ENCODE data around the gene CDCP1. TPM values are rescaled to one million over a fixed set of nuclear protein-coding genes. Genes with fewer than 3 reads are reported as not detected.

Gene CDCP1
- total RNA-seq, 1 donor from 2014 or later = not detected

- Mint-ChIP-seq H3K36me3 (ENCODE audit: low read depth) (no peaks in the 10 kb centered on the region), H3K27me3 (ENCODE audit: low read depth) (no peaks in the 10 kb centered on the region), H3K9me3 (no peaks in the 10 kb centered on the region), H3K27ac (ENCODE audit: unreplicated experiment) (no peak overlapping the region), H3K4me1 (peaks cover 5% of the 10 kb centered on the region), H3K4me3 (no peak overlapping the region)
- no peak for DNase-seq (ENCODE audit: low read depth, low spot score)
- no peak for TF ChIP-seq CTCF (conservative IDR thresholded peaks at IDR 0.05)
Observed at GRCh38 chr3:45183872-45184262, 37.7 kb upstream of the CDCP1 start.

- no peak for DNase-seq (ENCODE audit: low read depth, low spot score)
- H3K4me1 Mint-ChIP-seq = peaks cover 5% of the 10 kb centered on the region
- no peak overlapping the region for H3K4me3 Mint-ChIP-seq
- no peak for TF ChIP-seq CTCF (conservative IDR thresholded peaks at IDR 0.05)
- H3K9me3 Mint-ChIP-seq = no peaks in the 10 kb centered on the region
- peak overlapping the region; percentile 19 for H3K27ac Mint-ChIP-seq (ENCODE audit: unreplicated experiment)
- no peaks in the 10 kb centered on the region for H3K36me3 Mint-ChIP-seq (ENCODE audit: low read depth)
- no peaks in the 10 kb centered on the region for H3K27me3 Mint-ChIP-seq (ENCODE audit: low read depth)
Observed at GRCh38 chr3:45182915-45183871, 37.0 kb upstream of the CDCP1 start.

DNA sequence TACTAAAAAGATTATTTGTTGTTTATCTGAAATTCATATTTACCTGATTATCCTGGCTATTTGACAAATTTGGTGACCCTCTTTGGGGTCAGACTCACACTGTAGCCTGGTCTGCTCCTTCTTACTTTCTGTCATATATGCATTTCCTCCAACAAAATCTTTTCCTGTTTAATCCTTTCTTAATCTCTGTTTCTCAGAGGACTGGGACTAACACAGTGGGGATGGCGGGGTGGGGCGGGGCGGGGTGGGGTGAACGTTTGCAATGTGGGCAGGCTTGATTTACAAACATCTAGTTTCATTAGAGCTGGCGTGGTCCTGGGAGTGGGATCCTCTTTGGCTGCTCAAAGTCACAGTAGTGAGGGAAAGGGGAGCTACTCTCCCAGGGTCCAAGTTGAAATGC is 35.3 kb upstream of the CDCP1 start:
- H3K36me3 Mint-ChIP-seq (ENCODE audit: low read depth) = no peaks in the 10 kb centered on the region
- H3K4me1 Mint-ChIP-seq = peaks cover 5% of the 10 kb centered on the region
- DNase-seq (ENCODE audit: low read depth, low spot score) = no peak
- H3K27ac Mint-ChIP-seq (ENCODE audit: unreplicated experiment) = no peak overlapping the region
- H3K27me3 Mint-ChIP-seq (ENCODE audit: low read depth) = no peaks in the 10 kb centered on the region
- H3K9me3 Mint-ChIP-seq = no peaks in the 10 kb centered on the region
- no peak for TF ChIP-seq CTCF (conservative IDR thresholded peaks at IDR 0.05)
- H3K4me3 Mint-ChIP-seq = no peak overlapping the region

- TF ChIP-seq CTCF (conservative IDR thresholded peaks at IDR 0.05) = no peak
Observed at GRCh38 chr3:45180899-45181298, 34.7 kb upstream of the CDCP1 start.

DNA sequence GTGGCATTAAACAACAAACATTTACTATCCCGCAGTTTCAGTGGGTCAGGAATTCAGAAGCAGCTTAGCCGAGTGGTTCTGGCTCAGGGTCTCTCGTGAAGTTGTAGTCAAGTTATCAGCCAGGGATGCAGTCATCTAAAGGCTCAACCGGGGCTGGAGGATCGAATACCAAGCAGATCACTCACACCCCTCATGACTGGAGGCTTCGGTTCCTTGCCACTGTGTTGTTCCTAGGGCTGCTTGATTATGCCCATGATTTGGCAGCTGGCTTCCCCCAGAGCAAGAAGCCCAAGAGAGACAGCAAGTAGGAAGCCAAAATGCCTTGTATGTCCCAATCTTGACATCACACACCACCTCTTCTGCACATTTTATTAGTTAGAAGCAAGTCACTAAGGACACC is 33.9 kb upstream of the CDCP1 start:
- TF ChIP-seq CTCF (conservative IDR thresholded peaks at IDR 0.05) = no peak
- H3K36me3 Mint-ChIP-seq (ENCODE audit: low read depth) = no peaks in the 10 kb centered on the region
- DNase-seq (ENCODE audit: low read depth, low spot score) = no peak
- no peaks in the 10 kb centered on the region for H3K9me3 Mint-ChIP-seq
- H3K4me1 Mint-ChIP-seq = peaks cover 5% of the 10 kb centered on the region
- H3K27ac Mint-ChIP-seq (ENCODE audit: unreplicated experiment) = no peak overlapping the region
- no peak overlapping the region for H3K4me3 Mint-ChIP-seq
- H3K27me3 Mint-ChIP-seq (ENCODE audit: low read depth) = no peaks in the 10 kb centered on the region

More at GRCh38 chr3:45180899-45181298, 34.7 kb upstream of the CDCP1 start:
- Mint-ChIP-seq H3K9me3 (no peaks in the 10 kb centered on the region), H3K27me3 (ENCODE audit: low read depth) (no peaks in the 10 kb centered on the region), H3K27ac (ENCODE audit: unreplicated experiment) (no peak overlapping the region), H3K4me3 (no peak overlapping the region), H3K36me3 (ENCODE audit: low read depth) (no peaks in the 10 kb centered on the region), H3K4me1 (peaks cover 5% of the 10 kb centered on the region)
- no peak for DNase-seq (ENCODE audit: low read depth, low spot score)

All from neural crest cell (in vitro differentiated cells).